ENCODE measurements around the gene GMDS.

GMDS gene

DNA sequence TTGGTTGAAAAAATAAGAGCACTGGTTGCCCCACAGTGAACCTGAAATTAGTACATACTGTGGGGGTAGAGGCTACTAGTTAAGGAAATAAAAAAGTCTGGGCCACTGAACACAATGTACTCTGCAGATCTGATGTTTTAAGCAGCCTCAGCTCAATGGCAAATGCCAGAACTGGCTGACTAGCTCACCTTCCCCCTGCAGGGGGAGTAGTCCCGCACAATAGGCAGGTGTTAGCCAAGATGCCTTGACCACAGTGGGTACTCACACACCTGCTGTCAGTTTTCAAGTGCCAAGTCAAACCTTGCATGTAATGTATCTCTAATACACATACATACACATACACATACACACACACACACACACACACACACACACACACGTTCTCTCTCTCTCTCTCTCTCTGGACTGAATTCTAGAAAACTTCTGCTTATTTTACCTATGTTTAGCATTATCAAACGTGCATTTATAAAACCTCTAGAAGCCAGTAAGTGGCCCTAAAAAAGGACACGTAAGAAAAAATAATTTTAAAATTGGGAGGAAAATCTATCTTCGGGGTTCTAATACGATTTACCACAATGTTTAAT is 36.1 kb downstream of the GMDS start:
- in situ Hi-C loops (cut with MboI; ENCODE audit: low sequenced_read_pairs) = no loop called here

DNA sequence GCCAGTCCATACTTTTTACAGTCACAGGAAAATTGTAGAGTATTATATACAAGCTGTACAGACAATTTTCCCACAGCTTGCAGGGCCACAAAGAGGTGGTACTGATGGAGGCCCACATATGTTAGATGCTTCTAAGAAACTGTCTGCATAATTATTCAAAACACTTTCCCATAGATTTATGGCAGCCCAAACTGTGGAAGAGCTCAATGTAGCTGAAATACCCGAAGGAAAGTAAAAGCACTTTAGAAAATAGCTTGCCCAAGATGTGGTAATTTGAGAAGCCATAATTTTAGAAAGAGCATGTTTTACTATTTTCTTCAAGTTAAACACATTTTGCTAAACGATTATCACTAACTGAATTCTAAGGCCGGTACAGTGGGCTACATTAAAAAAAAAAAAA is 36.9 kb downstream of the GMDS start:
- in situ Hi-C loops (cut with MboI; ENCODE audit: low sequenced_read_pairs) = no loop called here

DNA sequence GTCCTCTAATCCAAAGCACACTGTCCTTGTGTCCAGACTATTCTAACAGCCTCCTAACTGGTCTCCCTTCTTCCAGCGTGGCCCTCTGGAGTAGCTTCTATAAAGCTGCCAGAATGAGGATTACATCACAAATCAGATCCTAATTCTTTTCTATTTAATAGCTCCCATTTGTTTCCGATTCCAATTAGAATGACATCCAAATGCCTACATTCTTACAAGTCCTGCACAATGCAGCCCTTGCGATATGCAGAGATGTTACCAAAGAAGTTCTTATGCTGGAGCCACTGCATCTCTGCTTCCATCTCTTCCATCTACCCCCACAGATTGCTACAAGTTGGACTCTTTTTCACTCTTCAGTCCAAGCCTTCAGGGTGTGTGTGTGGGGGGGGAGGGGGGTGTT is 40.0 kb downstream of the GMDS start:
- in situ Hi-C loops (cut with MboI; ENCODE audit: low sequenced_read_pairs) = no loop called here

DNA sequence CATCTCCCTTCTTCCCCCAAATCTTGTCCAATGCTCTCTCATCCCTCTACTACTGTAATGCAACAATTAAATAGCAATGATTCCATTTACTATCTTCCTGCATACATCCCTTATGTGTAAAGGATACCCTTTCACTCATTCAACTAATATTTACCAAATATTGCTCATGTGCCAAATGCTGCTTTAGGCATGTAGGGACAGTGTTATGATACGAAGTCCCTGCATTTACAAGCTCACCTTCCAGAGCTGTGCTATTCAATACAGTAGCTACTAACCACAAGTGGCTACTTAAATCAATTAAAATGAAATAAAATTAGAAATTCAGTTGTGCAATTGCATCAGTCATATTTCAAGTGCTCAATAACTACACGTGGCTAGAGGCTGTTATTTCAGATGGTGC is 41.1 kb downstream of the GMDS start:
- in situ Hi-C loops (cut with MboI; ENCODE audit: low sequenced_read_pairs) = no loop called here

DNA sequence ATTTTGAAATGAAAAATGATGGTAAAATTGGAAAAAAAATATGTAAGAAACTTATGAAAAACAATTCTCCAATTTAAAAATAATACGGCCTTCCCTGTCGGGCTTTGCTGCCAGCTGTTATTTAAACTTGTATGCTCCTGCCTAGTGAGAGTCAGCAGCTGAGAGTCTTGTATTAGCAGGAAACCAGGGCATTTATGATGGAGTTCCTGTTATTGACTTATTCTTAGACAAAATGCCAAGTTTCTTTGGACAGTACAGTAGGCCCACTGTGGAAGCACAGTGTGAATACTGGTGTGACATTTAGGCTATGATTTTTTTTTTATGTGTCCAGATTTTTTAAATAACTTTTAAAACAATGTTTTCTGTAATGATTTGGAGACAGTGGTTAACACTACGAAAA is 42.1 kb downstream of the GMDS start:
- in situ Hi-C loops (cut with MboI; ENCODE audit: low sequenced_read_pairs) = no loop called here

DNA sequence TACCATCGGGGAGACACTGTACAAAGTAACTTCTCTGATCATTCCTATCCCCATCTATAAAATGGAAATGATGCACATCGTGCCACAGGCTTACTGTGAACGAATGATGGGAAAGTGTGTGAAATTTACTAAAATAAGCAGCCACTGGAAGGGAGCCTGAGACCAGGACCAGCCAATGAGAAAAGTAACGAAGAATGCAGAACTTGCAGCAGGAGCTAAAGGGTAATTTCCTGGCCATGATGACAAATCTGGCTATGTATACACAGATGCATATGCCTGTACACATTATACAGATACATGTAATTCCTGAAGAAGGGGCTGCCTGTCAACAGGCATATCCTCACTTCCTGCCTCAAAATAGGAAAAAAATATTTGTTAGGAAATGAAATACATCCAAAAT is 47.4 kb downstream of the GMDS start:
- in situ Hi-C loops (cut with MboI; ENCODE audit: low sequenced_read_pairs) = no loop called here

DNA sequence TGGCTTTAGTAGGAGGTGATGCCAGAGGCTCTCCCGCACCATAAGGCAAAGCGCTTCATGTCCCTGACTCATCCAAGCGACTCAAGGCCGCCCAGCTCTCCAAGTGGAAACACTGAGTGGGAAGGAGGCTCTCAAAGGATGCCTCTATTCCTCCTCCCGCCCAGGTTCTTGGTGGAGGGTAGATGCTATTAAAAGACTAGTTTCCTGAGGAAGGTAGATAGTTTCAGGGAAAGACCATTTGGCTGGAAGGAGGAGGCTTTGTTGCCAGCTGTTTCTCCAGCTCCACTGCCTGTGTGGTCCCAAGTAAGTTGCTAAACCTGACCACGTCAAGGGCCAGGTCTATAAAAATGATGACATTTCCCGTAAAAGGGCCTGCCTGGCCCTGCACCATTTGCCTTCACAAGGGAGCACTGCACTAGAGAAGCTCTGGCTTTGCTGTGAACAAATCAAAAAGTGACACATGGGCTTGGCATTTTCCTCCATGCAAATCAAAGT is 48.2 kb downstream of the GMDS start:
- in situ Hi-C loops (cut with MboI; ENCODE audit: low sequenced_read_pairs) = no loop called here

DNA sequence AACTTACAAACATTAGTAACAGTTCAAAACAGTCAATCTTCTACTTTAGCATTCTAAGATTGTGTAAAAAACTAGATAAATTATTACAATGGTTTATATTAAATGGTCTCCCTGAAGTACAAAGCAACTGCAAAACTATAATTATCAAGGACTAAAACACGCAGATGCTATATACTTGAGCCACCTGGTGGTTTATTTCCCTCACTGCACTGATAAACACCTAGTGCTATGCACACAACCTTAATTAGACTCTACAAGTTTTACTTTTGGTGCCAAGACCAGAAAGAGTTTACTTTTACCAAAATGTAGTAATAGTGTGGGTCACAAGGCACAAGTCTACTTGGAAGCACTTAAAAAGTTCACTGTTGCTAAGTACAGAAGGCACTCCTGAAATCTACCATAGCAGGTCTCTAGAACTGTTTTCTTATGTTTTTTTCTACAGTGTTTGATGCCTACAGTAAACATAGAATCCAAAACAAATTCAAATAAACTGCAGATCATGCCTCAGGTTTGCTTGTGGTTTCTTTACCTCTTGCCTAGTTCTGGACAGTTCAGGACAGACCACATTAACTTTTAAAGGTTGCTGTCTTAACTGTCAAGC is 49.2 kb downstream of the GMDS start:
- in situ Hi-C loops (cut with MboI; ENCODE audit: low sequenced_read_pairs) = no loop called here

DNA sequence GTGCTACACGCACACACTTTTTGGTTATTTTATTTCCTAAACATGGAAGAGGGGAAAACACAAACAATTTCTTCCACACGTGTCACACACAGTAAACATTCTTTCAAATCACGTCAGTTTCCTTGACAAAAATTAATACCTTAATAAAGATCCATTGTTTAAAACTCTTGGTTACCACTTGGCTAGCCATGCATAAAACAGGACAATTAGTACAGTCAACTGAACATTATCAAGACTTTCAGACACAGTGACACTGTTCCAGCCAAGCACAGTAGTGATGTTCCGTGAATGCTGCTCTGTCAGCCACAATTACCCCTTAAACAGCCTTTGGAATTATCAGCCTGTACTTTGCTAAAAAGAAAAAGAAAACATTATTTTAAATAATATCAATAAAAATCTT is 50.8 kb downstream of the GMDS start:
- in situ Hi-C loops (cut with MboI; ENCODE audit: low sequenced_read_pairs) = no loop called here

DNA sequence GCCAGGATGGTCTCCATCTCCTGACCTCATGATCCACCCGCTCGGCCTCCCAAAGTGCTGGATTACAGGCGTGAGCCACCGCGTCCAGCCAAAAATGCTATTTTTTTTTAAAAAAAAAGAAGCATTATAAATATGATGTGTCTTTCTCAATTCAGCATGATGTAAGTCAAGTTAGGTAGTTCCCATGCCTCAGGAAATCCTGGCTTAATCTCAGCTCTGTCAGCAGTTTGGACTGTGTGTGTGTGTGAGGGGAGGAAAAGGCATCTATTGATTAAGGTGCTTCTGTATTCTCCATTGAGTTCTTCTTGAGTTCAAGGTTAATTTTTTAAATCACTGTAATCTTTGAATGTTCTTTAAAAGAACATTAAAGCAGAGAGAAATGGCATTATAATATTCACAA is 51.5 kb downstream of the GMDS start:
- in situ Hi-C loops (cut with MboI; ENCODE audit: low sequenced_read_pairs) = no loop called here

DNA sequence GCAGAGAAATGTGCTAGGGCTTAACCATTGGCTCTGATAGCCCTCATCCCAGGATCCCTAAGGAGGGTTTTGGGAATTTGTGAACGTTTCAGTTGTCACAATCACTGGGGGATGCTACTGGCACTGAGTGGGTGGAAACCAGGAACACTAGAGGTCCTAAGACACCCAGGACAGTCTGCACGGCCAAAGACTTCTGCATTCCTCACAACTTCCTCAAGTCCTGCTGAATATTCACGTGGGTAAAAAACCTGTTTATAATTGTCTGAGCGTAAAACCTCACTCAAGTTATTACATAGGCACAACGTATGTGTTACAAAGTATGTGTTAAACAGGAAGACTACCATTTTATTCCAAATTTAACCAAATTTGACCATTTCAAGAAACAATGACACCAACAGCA is 52.4 kb downstream of the GMDS start:
- in situ Hi-C loops (cut with MboI; ENCODE audit: low sequenced_read_pairs) = no loop called here

DNA sequence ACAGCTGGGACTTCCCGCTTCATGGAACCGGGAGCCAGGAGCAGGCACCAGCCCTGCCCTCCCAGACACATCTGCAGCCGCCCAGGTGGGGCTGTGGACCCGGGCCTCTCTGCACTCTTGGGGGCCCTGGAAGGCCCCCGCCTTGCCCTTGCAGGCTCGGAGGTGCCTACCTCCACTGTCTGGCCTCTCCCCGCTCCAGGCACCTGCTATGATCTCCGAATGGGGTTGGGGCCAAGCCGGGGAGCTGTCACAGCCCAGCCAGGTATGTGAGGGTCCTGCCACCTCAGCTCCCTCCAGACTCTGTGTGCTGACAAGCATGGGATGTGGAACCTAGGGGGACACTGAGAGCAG is 54.0 kb downstream of the GMDS start:
- in situ Hi-C loops (cut with MboI; ENCODE audit: low sequenced_read_pairs) = no loop called here

DNA sequence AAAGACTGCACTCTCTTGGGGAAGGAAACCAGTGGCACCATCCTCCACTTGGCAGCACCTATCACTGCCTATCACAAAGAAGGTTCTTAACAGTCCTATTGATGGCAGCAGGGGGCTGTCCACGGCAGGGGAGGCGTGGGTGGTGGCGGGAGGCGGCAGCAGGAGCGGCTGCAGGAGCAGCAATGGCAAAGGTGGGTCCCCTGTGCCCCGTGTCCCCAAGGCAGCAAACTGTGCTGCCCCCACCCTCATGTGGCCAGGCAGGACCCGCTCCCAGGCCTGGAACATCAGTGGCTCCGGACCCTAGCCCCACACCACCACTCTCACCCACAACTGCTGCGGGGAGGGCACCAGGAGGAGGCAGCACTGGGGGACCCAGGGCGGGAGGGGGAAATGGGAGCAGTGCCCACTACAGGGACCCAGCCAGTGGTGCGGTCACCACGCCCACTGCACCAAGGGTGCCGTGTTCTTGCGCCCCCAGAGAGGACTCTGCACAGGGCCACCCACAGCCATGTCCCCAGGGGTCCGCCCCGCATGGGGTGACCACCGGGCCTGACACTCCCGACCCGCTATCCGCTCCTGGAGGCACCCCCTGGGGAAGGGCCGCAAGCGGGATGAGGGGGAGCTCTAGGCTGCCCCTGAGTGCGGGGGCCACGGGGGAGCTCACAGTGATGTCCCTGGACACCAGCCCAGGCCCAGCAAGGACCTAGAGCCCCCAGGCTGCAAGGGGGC is 54.6 kb downstream of the GMDS start:
- in situ Hi-C loops (cut with MboI; ENCODE audit: low sequenced_read_pairs) = no loop called here

DNA sequence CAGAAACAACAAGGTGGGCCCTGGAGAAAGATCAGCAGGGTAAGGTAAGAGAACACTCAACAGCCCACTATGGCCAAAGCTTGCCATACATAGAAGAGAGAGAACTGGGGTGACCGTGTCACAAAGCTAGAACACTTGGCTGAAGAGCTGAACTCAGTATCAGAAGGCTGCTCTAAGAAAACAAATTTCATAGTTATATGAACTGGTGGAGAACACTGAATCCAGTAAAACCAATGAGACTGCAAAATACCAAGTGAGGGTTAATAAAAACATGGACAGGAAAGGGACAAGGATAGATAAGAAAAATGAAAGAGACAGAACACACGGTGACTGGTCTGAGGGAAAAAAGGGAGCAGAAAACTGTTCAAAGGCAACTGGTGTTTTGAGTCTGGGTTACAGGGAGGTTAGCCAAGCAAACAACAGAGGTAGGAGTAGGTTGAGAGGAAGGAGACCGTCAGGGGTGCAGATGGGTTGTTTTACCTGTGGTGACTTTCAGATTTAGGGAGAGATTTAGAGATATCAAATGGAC is 56.5 kb downstream of the GMDS start:
- in situ Hi-C loops (cut with MboI; ENCODE audit: low sequenced_read_pairs) = no loop called here

DNA sequence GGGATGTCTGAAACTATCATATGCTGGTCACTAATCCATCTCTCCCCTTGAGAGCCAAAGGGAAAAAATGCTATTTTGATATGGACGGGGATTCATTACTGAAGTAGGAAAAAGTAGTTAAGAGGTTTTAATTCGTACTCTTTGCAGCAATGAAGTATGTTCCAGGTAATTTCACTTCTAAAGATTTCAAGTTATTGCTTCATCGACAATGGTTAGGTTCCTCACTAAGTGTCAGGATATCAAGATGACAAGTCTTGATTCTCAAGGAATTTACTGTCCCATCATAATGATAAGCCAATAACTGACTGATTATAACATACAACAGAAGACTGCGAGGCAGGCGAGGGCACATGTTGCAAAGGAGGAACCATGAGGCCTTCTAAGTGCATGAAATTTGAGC is 57.0 kb downstream of the GMDS start:
- in situ Hi-C loops (cut with MboI; ENCODE audit: low sequenced_read_pairs) = no loop called here

DNA sequence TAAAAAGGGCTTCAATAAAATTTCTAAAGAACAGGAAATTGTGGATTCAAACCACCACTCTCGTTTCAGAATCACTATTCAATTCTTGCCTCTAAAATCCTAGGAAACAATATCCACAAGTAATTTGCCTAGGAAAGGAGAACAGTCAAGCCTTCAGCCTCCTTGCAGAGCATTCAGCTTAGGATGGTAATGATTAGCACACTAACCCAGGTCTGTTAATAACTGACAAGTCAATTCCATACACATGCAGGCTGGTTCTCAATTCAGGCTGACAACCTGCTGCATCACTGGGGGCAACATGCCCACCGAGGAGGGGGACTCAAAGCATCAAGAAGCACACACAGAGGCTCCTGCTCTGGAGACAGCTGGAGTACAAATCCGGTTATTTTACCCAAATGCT is 57.6 kb downstream of the GMDS start:
- in situ Hi-C loops (cut with MboI; ENCODE audit: low sequenced_read_pairs) = no loop called here

DNA sequence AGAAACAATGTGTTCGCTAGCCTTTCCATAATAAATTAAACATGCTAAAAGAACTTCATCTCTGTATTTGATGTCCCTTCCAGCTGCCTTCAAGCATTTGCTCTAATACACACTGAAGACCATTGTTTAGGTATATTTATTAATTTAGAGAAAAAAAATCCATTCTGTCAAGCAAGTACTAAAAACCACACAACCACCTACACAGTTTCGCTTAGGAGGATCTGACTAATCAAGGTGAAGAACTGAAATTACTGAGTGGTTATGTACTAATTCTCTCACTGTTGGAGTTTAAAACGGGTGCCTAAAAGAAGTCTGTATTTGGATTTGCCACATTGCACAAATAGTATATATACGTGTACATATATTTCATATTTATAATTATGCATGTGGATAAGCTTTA is 58.9 kb downstream of the GMDS start:
- in situ Hi-C loops (cut with MboI; ENCODE audit: low sequenced_read_pairs) = no loop called here

DNA sequence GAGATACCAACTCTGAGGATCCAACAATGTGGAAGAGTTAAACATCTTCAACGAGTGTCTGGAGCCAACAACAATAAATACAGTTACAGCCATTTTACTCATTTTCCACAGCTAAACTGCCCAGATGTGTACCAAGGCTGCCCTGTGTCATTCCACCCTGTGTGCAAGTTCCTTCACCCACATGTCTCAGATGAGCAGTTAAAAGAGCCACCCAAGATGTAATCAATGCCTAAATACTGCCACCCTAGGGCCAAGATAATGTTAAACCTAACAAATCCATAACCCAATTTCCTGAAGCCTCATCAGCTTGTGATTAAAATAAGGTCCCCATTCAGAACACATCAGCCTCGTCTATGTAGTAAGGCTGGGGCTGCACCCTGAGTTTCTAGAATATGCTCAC is 59.9 kb downstream of the GMDS start:
- in situ Hi-C loops (cut with MboI; ENCODE audit: low sequenced_read_pairs) = no loop called here

DNA sequence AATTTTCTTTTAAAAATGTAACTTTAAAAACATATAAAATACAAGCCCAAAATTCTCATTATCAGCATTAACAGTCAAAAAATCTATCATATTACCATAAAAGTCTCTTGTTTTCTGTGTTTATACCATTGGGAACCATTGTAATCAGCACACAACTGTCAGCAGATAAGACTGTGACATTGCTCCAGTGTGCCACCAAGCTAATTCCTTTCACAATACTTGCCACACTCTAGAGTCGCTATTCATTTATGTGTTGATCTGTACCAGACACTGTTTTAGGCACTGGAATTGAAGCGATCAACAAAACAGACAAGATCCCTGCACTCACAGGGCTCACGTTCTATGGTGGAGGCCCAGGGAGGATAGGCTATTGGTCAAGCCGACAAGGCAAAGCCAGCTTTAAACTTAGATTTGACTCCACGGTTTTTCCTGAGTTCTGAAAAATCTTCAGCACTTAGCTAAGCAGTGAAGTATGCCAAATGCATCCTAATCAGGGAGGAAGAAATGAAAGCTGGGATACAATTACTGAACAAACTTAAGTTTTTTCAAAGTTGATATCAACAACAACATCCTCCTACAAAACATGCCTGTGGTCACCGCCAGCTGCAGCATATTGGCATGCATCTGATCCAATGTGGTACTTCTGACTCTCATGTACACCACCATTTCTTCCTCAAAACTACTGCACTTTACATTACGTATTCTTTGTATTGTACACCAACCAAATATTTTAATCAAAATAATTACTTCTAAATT is 60.5 kb downstream of the GMDS start:
- in situ Hi-C loops (cut with MboI; ENCODE audit: low sequenced_read_pairs) = no loop called here

DNA sequence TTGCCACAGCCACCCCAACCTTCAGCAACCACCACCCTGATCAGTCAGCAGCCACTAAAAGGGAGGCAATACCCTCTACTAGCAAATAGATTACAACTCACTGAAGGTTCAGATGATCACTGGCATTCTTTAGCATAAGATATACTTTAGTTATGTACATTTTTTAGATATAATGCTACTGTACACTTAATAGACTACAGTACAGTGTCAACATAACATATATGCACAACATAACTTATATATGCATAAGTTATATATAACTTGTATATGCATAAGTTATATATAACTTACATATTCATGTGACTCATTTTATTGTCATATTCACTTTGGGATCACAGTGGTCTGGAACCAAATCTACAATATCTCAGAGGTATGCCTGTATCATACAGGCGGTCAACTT is 61.7 kb downstream of the GMDS start:
- in situ Hi-C loops (cut with MboI; ENCODE audit: low sequenced_read_pairs) = no loop called here

DNA sequence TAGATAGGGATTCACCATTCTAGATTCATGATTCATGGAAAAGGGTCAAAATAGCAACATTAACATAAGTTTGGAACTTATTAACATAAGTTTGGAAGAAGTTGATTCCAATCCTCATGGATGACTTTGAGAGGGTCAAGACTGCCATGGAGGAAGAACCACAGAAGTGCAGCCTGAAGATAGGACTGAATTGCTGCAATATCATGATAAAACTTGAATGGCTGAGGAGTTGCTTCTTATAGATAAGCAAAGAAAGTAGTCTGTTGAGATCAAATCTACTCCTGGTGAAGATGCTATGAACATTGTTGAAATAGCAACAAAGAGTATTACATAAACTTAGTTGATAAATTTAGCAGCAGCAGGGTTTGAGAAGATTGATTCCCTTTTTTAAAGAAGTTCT is 62.2 kb downstream of the GMDS start:
- in situ Hi-C loops (cut with MboI; ENCODE audit: low sequenced_read_pairs) = no loop called here

DNA sequence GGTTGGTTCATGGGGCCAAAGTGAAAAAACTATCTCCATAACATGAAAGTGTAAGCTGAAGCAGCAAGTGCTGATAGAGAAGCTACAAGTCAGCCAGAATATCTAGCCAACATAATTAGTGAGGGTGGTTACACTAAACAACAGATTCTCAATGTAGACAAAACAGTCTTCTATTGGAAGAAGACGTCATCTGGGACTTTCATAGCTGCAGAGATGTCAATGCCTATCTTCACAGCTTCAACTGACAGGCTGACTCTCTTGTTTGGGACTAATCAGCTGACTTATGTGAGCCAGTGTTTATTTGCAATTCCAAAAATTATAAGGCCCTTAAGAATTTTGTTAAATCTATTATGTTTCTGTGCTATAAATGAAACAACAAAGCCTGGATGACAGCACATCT is 63.2 kb downstream of the GMDS start:
- in situ Hi-C loops (cut with MboI; ENCODE audit: low sequenced_read_pairs) = no loop called here
